ENCODE results near the gene LTA4H. TPM values are rescaled to one million over a fixed set of nuclear protein-coding genes. Genes with fewer than 3 reads are reported as not detected.
A peak's percentile ranks its signal among the peaks of the same experiment; 100 is the strongest.

The LTA4H gene
- total and polyA plus RNA-seq, 10 of the 15 experiments (the other 5 are each of a cell fraction or from before 2014, with no cell fraction given): 43.9 to 106 (median 47.3) TPM

- TF ChIP-seq, protein P1, sequence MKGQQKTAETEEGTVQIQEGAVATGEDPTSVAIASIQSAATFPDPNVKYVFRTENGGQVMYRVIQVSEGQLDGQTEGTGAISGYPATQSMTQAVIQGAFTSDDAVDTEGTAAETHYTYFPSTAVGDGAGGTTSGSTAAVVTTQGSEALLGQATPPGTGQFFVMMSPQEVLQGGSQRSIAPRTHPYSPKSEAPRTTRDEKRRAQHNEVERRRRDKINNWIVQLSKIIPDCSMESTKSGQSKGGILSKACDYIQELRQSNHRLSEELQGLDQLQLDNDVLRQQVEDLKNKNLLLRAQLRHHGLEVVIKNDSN (IDR thresholded peaks at IDR 0.05; ENCODE audit: borderline replicate concordance, extremely low read length, insufficient read depth, low read depth, low read length): no peak
- TF ChIP-seq IRF4 (IDR thresholded peaks at IDR 0.05; ENCODE audit: low read depth, low read length) (peak; percentile 88), SPI1 (IDR thresholded peaks at IDR 0.05; ENCODE audit: borderline replicate concordance, insufficient read depth, low read depth, low read length) (peak; percentile 97), RELB (IDR thresholded peaks at IDR 0.05; ENCODE audit: low read depth) (peak; percentile 83; the same call in 1 of the 2 replicates), MEF2B (IDR thresholded peaks at IDR 0.05; ENCODE audit: partially characterized antibody, poor library complexity, severe bottlenecking) (peak; percentile 16), BMI1 (IDR thresholded peaks at IDR 0.05; ENCODE audit: borderline replicate concordance) (peak; percentile 75; the same call in 1 of the 2 replicates), IKZF1 (conservative IDR thresholded peaks at IDR 0.05) (peak; percentile 17; the same call in 1 of the 2 replicates)
These were observed 14.9 kb downstream of the LTA4H start (continued) for GRCh38 chr12:96020314-96021003.

GRCh38 chr12:96015672-96016071, 19.7 kb downstream of the LTA4H start:
- ATAC-seq: no peak
- no peak for DNase-seq (ENCODE audit: low read depth, low spot score)
- Histone ChIP-seq H3K9me3 (replicated peaks; ENCODE audit: control insufficient read depth, insufficient read depth, low read length) (no peaks in the 10 kb centered on the region), H3K36me3 (ENCODE audit: control insufficient read depth in 2 of 2, insufficient read depth in 2 of 2, low read length in 1 of 2) (peaks cover 1 to 8% of the 10 kb centered on the region in 2 experiments; a peak in 3 of 4 replicates), H3K4me1 (ENCODE audit: control insufficient read depth, insufficient read depth, low read length) (peaks cover 7% of the 10 kb centered on the region), H2AFZ (ENCODE audit: control insufficient read depth, low read depth, low read length) (no peak overlapping the region), H3K4me2 (ENCODE audit: control insufficient read depth, insufficient read depth) (no peak overlapping the region), H3K79me2 (ENCODE audit: control insufficient read depth, insufficient read depth, low read length) (no peaks in the 10 kb centered on the region), H3K4me3 (no peak overlapping the region), H3K27me3 (replicated peaks in 1 of 2; ENCODE audit: control insufficient read depth in 2 of 2, insufficient read depth in 2 of 2, low read length in 1 of 2) (no peaks in the 10 kb centered on the region), H4K20me1 (ENCODE audit: control insufficient read depth, insufficient read depth) (no peaks in the 10 kb centered on the region), H3K9ac (ENCODE audit: control insufficient read depth, insufficient read depth, low read length) (no peak overlapping the region), H3K27ac (ENCODE audit: control insufficient read depth, insufficient read depth) (no peak overlapping the region)
- in situ Hi-C loops (cut with MboI) (no loop called here), intact Hi-C loops (cut with micrococcal nuclease; ENCODE audit: unreplicated experiment) (no loop called here)
- CTCF ChIA-PET: interaction anchor here (1.1 to 1.7 kb wide), 2 partner anchors 9 to 502 kb away, joined by 4 read pairs; no protein-coding TSS in a partner anchor
- POLR2A ChIA-PET: no interaction called here
- RAD21 ChIA-PET (ENCODE audit: unreplicated experiment): no interaction called here
- FAIRE-seq: no peak
- SMC1A ChIA-PET (ENCODE audit: uncharacterized antibody, unreplicated experiment): interaction anchor here (0.9 to 1.3 kb wide), 3 partner anchors 9 to 200 kb away, joined by 3 read pairs; no protein-coding TSS in a partner anchor
- WGBS (ENCODE audit: insufficient coverage, insufficient replicate concordance, low lambda C conversion rate, missing lambda C conversion rate): 85% methylated on average over 5 of the region's 5 CpGs
- BruUV-seq (replicated peaks): no TSS peak
- TF ChIP-seq, protein P2, sequence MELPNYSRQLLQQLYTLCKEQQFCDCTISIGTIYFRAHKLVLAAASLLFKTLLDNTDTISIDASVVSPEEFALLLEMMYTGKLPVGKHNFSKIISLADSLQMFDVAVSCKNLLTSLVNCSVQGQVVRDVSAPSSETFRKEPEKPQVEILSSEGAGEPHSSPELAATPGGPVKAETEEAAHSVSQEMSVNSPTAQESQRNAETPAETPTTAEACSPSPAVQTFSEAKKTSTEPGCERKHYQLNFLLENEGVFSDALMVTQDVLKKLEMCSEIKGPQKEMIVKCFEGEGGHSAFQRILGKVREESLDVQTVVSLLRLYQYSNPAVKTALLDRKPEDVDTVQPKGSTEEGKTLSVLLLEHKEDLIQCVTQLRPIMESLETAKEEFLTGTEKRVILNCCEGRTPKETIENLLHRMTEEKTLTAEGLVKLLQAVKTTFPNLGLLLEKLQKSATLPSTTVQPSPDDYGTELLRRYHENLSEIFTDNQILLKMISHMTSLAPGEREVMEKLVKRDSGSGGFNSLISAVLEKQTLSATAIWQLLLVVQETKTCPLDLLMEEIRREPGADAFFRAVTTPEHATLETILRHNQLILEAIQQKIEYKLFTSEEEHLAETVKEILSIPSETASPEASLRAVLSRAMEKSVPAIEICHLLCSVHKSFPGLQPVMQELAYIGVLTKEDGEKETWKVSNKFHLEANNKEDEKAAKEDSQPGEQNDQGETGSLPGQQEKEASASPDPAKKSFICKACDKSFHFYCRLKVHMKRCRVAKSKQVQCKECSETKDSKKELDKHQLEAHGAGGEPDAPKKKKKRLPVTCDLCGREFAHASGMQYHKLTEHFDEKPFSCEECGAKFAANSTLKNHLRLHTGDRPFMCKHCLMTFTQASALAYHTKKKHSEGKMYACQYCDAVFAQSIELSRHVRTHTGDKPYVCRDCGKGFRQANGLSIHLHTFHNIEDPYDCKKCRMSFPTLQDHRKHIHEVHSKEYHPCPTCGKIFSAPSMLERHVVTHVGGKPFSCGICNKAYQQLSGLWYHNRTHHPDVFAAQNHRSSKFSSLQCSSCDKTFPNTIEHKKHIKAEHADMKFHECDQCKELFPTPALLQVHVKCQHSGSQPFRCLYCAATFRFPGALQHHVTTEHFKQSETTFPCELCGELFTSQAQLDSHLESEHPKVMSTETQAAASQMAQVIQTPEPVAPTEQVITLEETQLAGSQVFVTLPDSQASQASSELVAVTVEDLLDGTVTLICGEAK (IDR thresholded peaks at IDR 0.05; ENCODE audit: borderline replicate concordance): no peak
- no peak for TF ChIP-seq PKNOX1 (IDR thresholded peaks at IDR 0.05)
- no peak for TF ChIP-seq MEF2A (IDR thresholded peaks at IDR 0.05; ENCODE audit: insufficient read depth, low read depth, low read length)
- TF ChIP-seq SMC3 (IDR thresholded peaks at IDR 0.05; ENCODE audit: borderline replicate concordance, low read length): no peak
- no peak for TF ChIP-seq NR2C1 (IDR thresholded peaks at IDR 0.05)

All from GM12878 (cell line).